ENCODE measurements around the gene TIGD7. TPM values are rescaled to one million over a fixed set of nuclear protein-coding genes. Genes with fewer than 3 reads are reported as not detected.

Gene TIGD7
- total and polyA plus RNA-seq, 2 of the 13 experiments (the other 11 are each of a cell fraction or from before 2014, with no cell fraction given), result not detected

- TF ChIP-seq ZSCAN31 (CRISPR knock-in tag; IDR thresholded peaks at IDR 0.05; ENCODE audit: low read depth) (no peak), GATAD2A (CRISPR knock-in tag; IDR thresholded peaks at IDR 0.05) (0 out of 2 replicates have a peak, but pooled peaks have one; percentile 34), NFE2L2 (IDR thresholded peaks at IDR 0.05; ENCODE audit: low read length) (no peak), ZNF318 (CRISPR knock-in tag; IDR thresholded peaks at IDR 0.05) (no peak), SIN3B (IDR thresholded peaks at IDR 0.05; ENCODE audit: low read length) (no peak), FOXK2 (IDR thresholded peaks at IDR 0.05) (no peak), SPEN (CRISPR knock-in tag; IDR thresholded peaks at IDR 0.05; ENCODE audit: low read depth) (no peak), SALL1 (CRISPR knock-in tag; IDR thresholded peaks at IDR 0.05) (peak; percentile 52; the same call in 1 of the 2 replicates)
- TF ChIP-seq, protein P1, sequence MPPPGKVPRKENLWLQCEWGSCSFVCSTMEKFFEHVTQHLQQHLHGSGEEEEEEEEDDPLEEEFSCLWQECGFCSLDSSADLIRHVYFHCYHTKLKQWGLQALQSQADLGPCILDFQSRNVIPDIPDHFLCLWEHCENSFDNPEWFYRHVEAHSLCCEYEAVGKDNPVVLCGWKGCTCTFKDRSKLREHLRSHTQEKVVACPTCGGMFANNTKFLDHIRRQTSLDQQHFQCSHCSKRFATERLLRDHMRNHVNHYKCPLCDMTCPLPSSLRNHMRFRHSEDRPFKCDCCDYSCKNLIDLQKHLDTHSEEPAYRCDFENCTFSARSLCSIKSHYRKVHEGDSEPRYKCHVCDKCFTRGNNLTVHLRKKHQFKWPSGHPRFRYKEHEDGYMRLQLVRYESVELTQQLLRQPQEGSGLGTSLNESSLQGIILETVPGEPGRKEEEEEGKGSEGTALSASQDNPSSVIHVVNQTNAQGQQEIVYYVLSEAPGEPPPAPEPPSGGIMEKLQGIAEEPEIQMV (CRISPR knock-in tag; IDR thresholded peaks at IDR 0.05; ENCODE audit: low read depth), result no peak
Measured at GRCh38 chr16:3268294-3268693, 36.9 kb downstream of the TIGD7 start (continued).

All from HepG2 (cell line).